GF-D8 (cell line): ENCODE measurements around the gene COPS8.

Experiments
- DNase-seq: peaks from one replicate; lab custom pipeline; 2025; lab: John Stamatoyannopoulos, UW

COPS8 gene

GRCh38 chr2:237085248-237086221 is at the start of gene COPS8:
TSS of gene COPS8 (plus strand) at chr2:237085889. CDS start at chr2:237085965, 76 bp downstream.
- peak; percentile 77 for DNase-seq

- DNase-seq, result no peak
Measured at GRCh38 chr2:237039301-237040031, 46.2 kb upstream of the COPS8 start.

GRCh38 chr2:237041231-237041630 is 44.5 kb upstream of the COPS8 start:
- no peak for DNase-seq

GRCh38 chr2:237042101-237042500 is 43.6 kb upstream of the COPS8 start:
- DNase-seq, result no peak

- no peak for DNase-seq
Measured at GRCh38 chr2:237043866-237044265, 41.8 kb upstream of the COPS8 start.

GRCh38 chr2:237044281-237044680 is 41.4 kb upstream of the COPS8 start:
- no peak for DNase-seq

- DNase-seq, result no peak
Measured at GRCh38 chr2:237045449-237045848, 40.2 kb upstream of the COPS8 start.

- no peak for DNase-seq
Measured at GRCh38 chr2:237048595-237048994, 37.1 kb upstream of the COPS8 start.

GRCh38 chr2:237051861-237052260 is 33.8 kb upstream of the COPS8 start:
- DNase-seq, result no peak

GRCh38 chr2:237053066-237053465 is 32.6 kb upstream of the COPS8 start:
- no peak for DNase-seq

GRCh38 chr2:237055386-237056100 is 30.1 kb upstream of the COPS8 start:
- DNase-seq, result no peak

- no peak for DNase-seq
Measured at GRCh38 chr2:237056287-237056875, 29.3 kb upstream of the COPS8 start.

- no peak for DNase-seq
Measured at GRCh38 chr2:237057107-237057506, 28.6 kb upstream of the COPS8 start.

- no peak for DNase-seq
Measured at GRCh38 chr2:237057893-237058300, 27.8 kb upstream of the COPS8 start.

- DNase-seq, result no peak
Measured at GRCh38 chr2:237058423-237058822, 27.3 kb upstream of the COPS8 start.

GRCh38 chr2:237059155-237059875 is 26.4 kb upstream of the COPS8 start:
- DNase-seq, result no peak

GRCh38 chr2:237060534-237061312 is 25.0 kb upstream of the COPS8 start:
- no peak for DNase-seq

GRCh38 chr2:237061356-237061755 is 24.3 kb upstream of the COPS8 start:
- DNase-seq, result no peak

GRCh38 chr2:237062585-237062984 is 23.1 kb upstream of the COPS8 start:
- DNase-seq, result no peak
